K562 (cell line): Measurements from ENCODE around the gene NPM1.

Experiments
- EGR1 ChIP-seq: fragments of 450-650 bp; conservative IDR thresholded peaks from 2 replicates; pipeline ENCODE4 v1.6.1; 2017; ENCODE audit warnings: mild to moderate bottlenecking
- EZH2 ChIP-seq: IDR thresholded peaks from 2 replicates; pipeline ENCODE4 v1.6.1; 2012; ENCODE audit warnings: low read depth, mild to moderate bottlenecking, inconsistent platforms, low read length, borderline replicate concordance
- FOXM1 ChIP-seq, 2 experiments: fragments of 450-650 bp in 1 of 2; sonication (generic) in 1 of 2; formaldehyde crosslinking in 1 of 2; IDR thresholded peaks; 2 replicates each; pipeline versions ENCODE4 v1.6.1 to v1.9.0; 2017 to 2022; ENCODE audit warnings: low read depth in 2 of 2, mild to moderate bottlenecking in 2 of 2, missing genetic modification reagents in 1 of 2, moderate library complexity in 1 of 2
- HMBOX1 ChIP-seq: sonication (generic); IDR thresholded peaks from 2 replicates; pipeline ENCODE4 v1.6.1; 2016
- MED1 ChIP-seq: sonication (generic); formaldehyde crosslinking; IDR thresholded peaks from 2 replicates; pipeline ENCODE4 v1.8.1; 2023; ENCODE audit warnings: missing genetic modification reagents, borderline replicate concordance
- NR2C2 ChIP-seq, 2 experiments: fragments of 200-800 bp in 1 of 2; sonication (Bioruptor generic) in 1 of 2; sonication (generic) in 1 of 2; formaldehyde crosslinking in 1 of 2; IDR thresholded peaks; 2 replicates each; pipeline versions ENCODE4 v1.6.1 to v1.8.0; 2016 to 2022; ENCODE audit warnings: mild to moderate bottlenecking in 1 of 2, missing compliant biosample characterization in 1 of 2, missing genetic modification characterization in 1 of 2, missing genetic modification reagents in 1 of 2
- POLR2A ChIP-seq: fragments of 450-650 bp; conservative IDR thresholded peaks from 2 replicates; pipeline ENCODE4 v1.6.1; 2016
- POLR2AphosphoS5 ChIP-seq: IDR thresholded peaks from 2 replicates; pipeline ENCODE4 v1.6.1; 2011; ENCODE audit warnings: mild to moderate bottlenecking, low read depth, low read length, moderate library complexity; ENCODE audit not compliant: control insufficient read depth, insufficient read depth
- POLR2H ChIP-seq: IDR thresholded peaks from 2 replicates; pipeline ENCODE4 v1.6.1; 2016; ENCODE audit warnings: missing genetic modification characterization, low read depth, mild to moderate bottlenecking, control low read depth, missing compliant biosample characterization, moderate library complexity
- YY1 ChIP-seq, 3 experiments: IDR thresholded peaks; 2 replicates each; pipeline ENCODE4 v1.6.1; 2011; ENCODE audit warnings: low read length in 2 of 3, mild to moderate bottlenecking in 2 of 3, moderate library complexity in 2 of 3, borderline replicate concordance in 1 of 3, control low read depth in 1 of 3, low read depth in 1 of 3; ENCODE audit not compliant: insufficient read depth in 3 of 3, insufficient replicate concordance in 2 of 3, control insufficient read depth in 1 of 3, insufficient read length in 1 of 3; ENCODE audit errors: extremely low read depth in 1 of 3
- ZBTB26 ChIP-seq: fragments of 450-650 bp; formaldehyde crosslinking; IDR thresholded peaks from 2 replicates; pipeline ENCODE4 v1.4.0; 2022; ENCODE audit warnings: missing genetic modification characterization
- ZNF134 ChIP-seq: fragments of 250-450 bp; sonication (Bioruptor Pico); conservative IDR thresholded peaks from 2 replicates; pipeline ENCODE4 v1.4.0; 2020
- ZNF239 ChIP-seq: fragments of 250-450 bp; sonication (Bioruptor Pico); IDR thresholded peaks from 2 replicates; pipeline ENCODE4 v1.4.0; 2020; ENCODE audit warnings: mild to moderate bottlenecking
- ZNF282 ChIP-seq: sonication (generic); formaldehyde crosslinking; IDR thresholded peaks from 2 replicates; pipeline ENCODE4 v1.8.1; 2023; ENCODE audit warnings: missing genetic modification reagents

GRCh38 chr5:171392585-171393159 lies 5.0 kb downstream of the NPM1 start:
- TF ChIP-seq ZBTB26 (no peak), MED1 (CRISPR knock-in tag) (no peak), HMBOX1 (no peak), ZNF134 (CRISPR knock-in tag) (no peak), EZH2 (no peak), ZNF282 (CRISPR knock-in tag) (no peak), POLR2H (tag) (no peak), POLR2A (no peak), YY1 (IDR thresholded peaks at IDR 0.05; ENCODE audit: borderline replicate concordance in 1 of 3, control insufficient read depth in 1 of 3, extremely low read depth in 1 of 3, insufficient read depth in 3 of 3, insufficient read length in 1 of 3, insufficient replicate concordance in 2 of 3, low read depth in 1 of 3, low read length in 2 of 3) (no peak), POLR2AphosphoS5 (no peak), EGR1 (no peak), ZNF239 (no peak), NR2C2 (CRISPR knock-in tag; IDR thresholded peaks at IDR 0.05) (no peak), NR2C2 (tag; IDR thresholded peaks at IDR 0.05) (no peak), FOXM1 (IDR thresholded peaks at IDR 0.05; ENCODE audit: low read depth) (no peak), FOXM1 (CRISPR knock-in tag; IDR thresholded peaks at IDR 0.05; ENCODE audit: low read depth) (no peak)
